ENCODE data around the gene B3GAT1. TPM values are rescaled to one million over a fixed set of nuclear protein-coding genes. Genes with fewer than 3 reads are reported as not detected.

B3GAT1 gene
- polyA plus RNA-seq, 3 donors, result not detected

- Mint-ChIP-seq H3K9me3 (no peaks in the 10 kb centered on the region), H3K4me3 (no peak overlapping the region), H3K27ac (no peak overlapping the region), H3K27me3 (ENCODE audit: low read depth in 3 of 3) (peaks cover 2 to 15% (median 13%) of the 10 kb centered on the region in 3 donors), H3K36me3 (no peaks in the 10 kb centered on the region), H3K4me1 (peaks cover 6% of the 10 kb centered on the region)
- H3K9me3 ChIP-seq (replicated peaks in 1 of 2; ENCODE audit: control insufficient read depth in 1 of 2, insufficient read depth in 1 of 2, low read length in 2 of 2), result no peaks in the 10 kb centered on the region
- no peak for DNase-seq
- no peaks in the 10 kb centered on the region for H3K27me3 ChIP-seq (ENCODE audit: control insufficient read depth in 2 of 2, insufficient read depth in 2 of 2, low read length in 2 of 2)
- intact Hi-C loops (cut with micrococcal nuclease), result no loop called here
- TF ChIP-seq, protein P1, sequence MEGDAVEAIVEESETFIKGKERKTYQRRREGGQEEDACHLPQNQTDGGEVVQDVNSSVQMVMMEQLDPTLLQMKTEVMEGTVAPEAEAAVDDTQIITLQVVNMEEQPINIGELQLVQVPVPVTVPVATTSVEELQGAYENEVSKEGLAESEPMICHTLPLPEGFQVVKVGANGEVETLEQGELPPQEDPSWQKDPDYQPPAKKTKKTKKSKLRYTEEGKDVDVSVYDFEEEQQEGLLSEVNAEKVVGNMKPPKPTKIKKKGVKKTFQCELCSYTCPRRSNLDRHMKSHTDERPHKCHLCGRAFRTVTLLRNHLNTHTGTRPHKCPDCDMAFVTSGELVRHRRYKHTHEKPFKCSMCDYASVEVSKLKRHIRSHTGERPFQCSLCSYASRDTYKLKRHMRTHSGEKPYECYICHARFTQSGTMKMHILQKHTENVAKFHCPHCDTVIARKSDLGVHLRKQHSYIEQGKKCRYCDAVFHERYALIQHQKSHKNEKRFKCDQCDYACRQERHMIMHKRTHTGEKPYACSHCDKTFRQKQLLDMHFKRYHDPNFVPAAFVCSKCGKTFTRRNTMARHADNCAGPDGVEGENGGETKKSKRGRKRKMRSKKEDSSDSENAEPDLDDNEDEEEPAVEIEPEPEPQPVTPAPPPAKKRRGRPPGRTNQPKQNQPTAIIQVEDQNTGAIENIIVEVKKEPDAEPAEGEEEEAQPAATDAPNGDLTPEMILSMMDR (IDR thresholded peaks at IDR 0.05), result no peak
- H3K9ac ChIP-seq (ENCODE audit: insufficient read depth, low read length, poor library complexity, severe bottlenecking), result no peak overlapping the region
- no peak overlapping the region for H2AFZ ChIP-seq (ENCODE audit: insufficient read depth, low read depth, low read length, poor library complexity, severe bottlenecking)
- H3K36me3 ChIP-seq (replicated peaks in 1 of 2; ENCODE audit: control insufficient read depth in 1 of 2, insufficient read depth in 2 of 2, low read length in 2 of 2), result no peaks in the 10 kb centered on the region
- no peaks in the 10 kb centered on the region for H3K4me1 ChIP-seq (ENCODE audit: control insufficient read depth in 1 of 2, insufficient read depth in 2 of 2, low read length in 2 of 2)
- no peak overlapping the region for H3K4me3 ChIP-seq (replicated peaks in 1 of 3; ENCODE audit: low read depth in 2 of 3, low read length in 3 of 3)
- H3K27ac ChIP-seq (ENCODE audit: low read depth in 1 of 2, low read length in 2 of 2), result no peak overlapping the region
- no peak overlapping the region for H3K4me2 ChIP-seq (replicated peaks; ENCODE audit: extremely low read depth, low read length, poor library complexity, severe bottlenecking)
- no peaks in the 10 kb centered on the region for H3K79me2 ChIP-seq (ENCODE audit: insufficient read depth, low read length)
- WGBS (ENCODE audit: insufficient coverage), result no CpG with 5 or more reads among the region's 4 CpGs
- H4K20me1 ChIP-seq (ENCODE audit: insufficient read depth, low read length), result no peaks in the 10 kb centered on the region
Measured at GRCh38 chr11:134388590-134388989, 23.5 kb downstream of the B3GAT1 start.

- no peak overlapping the region for H3K4me3 Mint-ChIP-seq
- no peak for DNase-seq
- H3K4me1 ChIP-seq (ENCODE audit: control insufficient read depth in 1 of 2, insufficient read depth in 2 of 2, low read length in 2 of 2), result no peaks in the 10 kb centered on the region
- H3K4me2 ChIP-seq (replicated peaks; ENCODE audit: extremely low read depth, low read length, poor library complexity, severe bottlenecking), result no peak overlapping the region
- TF ChIP-seq, protein P1 (IDR thresholded peaks at IDR 0.05), result no peak
- no peaks in the 10 kb centered on the region for H3K27me3 ChIP-seq (ENCODE audit: control insufficient read depth in 2 of 2, insufficient read depth in 2 of 2, low read length in 2 of 2)
- H3K9me3 Mint-ChIP-seq, result no peaks in the 10 kb centered on the region
- no peaks in the 10 kb centered on the region for H3K36me3 Mint-ChIP-seq
- H3K4me1 Mint-ChIP-seq, result peaks cover 6% of the 10 kb centered on the region
- no peaks in the 10 kb centered on the region for H3K9me3 ChIP-seq (replicated peaks in 1 of 2; ENCODE audit: control insufficient read depth in 1 of 2, insufficient read depth in 1 of 2, low read length in 2 of 2)
- no peak overlapping the region for H2AFZ ChIP-seq (ENCODE audit: insufficient read depth, low read depth, low read length, poor library complexity, severe bottlenecking)
- H3K27ac ChIP-seq (ENCODE audit: low read depth in 1 of 2, low read length in 2 of 2), result no peak overlapping the region
- H3K27me3 Mint-ChIP-seq (ENCODE audit: low read depth in 3 of 3), result peaks cover 2 to 15% (median 13%) of the 10 kb centered on the region in 3 donors
- WGBS (ENCODE audit: insufficient coverage), result 88% methylated on average over 11 of the region's 21 CpGs
- no peak overlapping the region for H3K4me3 ChIP-seq (replicated peaks in 1 of 3; ENCODE audit: low read depth in 2 of 3, low read length in 3 of 3)
- no peak overlapping the region for H3K9ac ChIP-seq (ENCODE audit: insufficient read depth, low read length, poor library complexity, severe bottlenecking)
- no peaks in the 10 kb centered on the region for H3K79me2 ChIP-seq (ENCODE audit: insufficient read depth, low read length)
- intact Hi-C loops (cut with micrococcal nuclease), result no loop called here
- no peaks in the 10 kb centered on the region for H3K36me3 ChIP-seq (replicated peaks in 1 of 2; ENCODE audit: control insufficient read depth in 1 of 2, insufficient read depth in 2 of 2, low read length in 2 of 2)
- peak overlapping the region in 1 of 7 donors; percentile 50 for H3K27ac Mint-ChIP-seq
- no peaks in the 10 kb centered on the region for H4K20me1 ChIP-seq (ENCODE audit: insufficient read depth, low read length)
Measured at GRCh38 chr11:134387501-134387900, 24.5 kb downstream of the B3GAT1 start.

All from CD14-positive monocyte (primary cell).